Stimulated activated CD8-positive, alpha-beta memory T cell treated with anti-CD3 and anti-CD28 coated beads, Interleukin-15, amount 100 ng/mL, for 1 hour (primary cell): ENCODE data around the gene MPZ.
"Not testable (repeated sequence)": the region's sequence is repeated elsewhere in the genome, so short reads cannot be mapped to it uniquely, and the experiment has no call there.

Experiments
- DNase-seq: peaks from one replicate; pipeline ENCODE4 v3.0.0-alpha.2; 2020; ENCODE audit warnings: low read depth

The MPZ gene

DNA sequence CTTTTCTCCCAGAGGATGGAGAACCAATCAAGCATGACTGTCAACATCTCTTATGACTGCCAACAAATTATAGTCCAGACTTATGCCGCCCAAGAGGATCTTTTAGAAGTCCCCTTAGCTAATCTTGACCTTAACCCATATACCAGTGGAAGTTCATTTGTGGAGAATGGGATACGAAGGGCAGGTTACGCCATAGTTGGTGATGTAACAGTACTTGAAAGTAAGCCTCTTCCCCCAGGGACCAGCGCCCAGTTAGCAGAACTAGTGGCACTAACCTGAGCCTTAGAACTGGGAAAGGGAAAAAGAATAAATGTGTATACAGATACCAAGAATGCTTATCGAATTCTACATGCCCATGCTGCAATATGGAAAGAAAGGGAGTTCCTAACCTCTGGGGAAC lies 54.5 kb downstream of the MPZ start:
- DNase-seq = not testable (repeated sequence)
